CD4-positive, alpha-beta T cell (primary cell): ENCODE measurements around the gene RHBDF1. TPM values are rescaled to one million over a fixed set of nuclear protein-coding genes. Genes with fewer than 3 reads are reported as not detected.

Experiments
- ATAC-seq: fragments of 200-7000 bp; cut with Tn5 transposase; one replicate; pipeline ENCODE4 v1.10.0; 2022; ENCODE audit warnings: mild to moderate bottlenecking; ENCODE audit not compliant: poor library complexity
- CTCF ChIA-PET: fragments of 350-600 bp; sonication (Branson Sonifier 250); formaldehyde crosslinking; loops from one replicate; lab custom pipeline; 2021; ENCODE audit warnings: antibody characterized with exemption, inconsistent platforms; lab: Charles Lee
- POLR2A ChIA-PET: fragments of 350-600 bp; sonication (Branson Sonifier 250); formaldehyde crosslinking; loops from one replicate; lab custom pipeline; 2021; ENCODE audit warnings: antibody characterized with exemption, inconsistent platforms; lab: Charles Lee
- DNase-seq, 14 experiments: peaks; one replicate each; pipeline ENCODE4 v3.0.0-alpha.2; 2013 to 2020; ENCODE audit warnings: mixed read lengths in 2 of 14
- H3K27ac ChIP-seq, 2 donors: one replicate each; pipeline versions ENCODE4 v1.5.1 to v1.7.0; 2013; ENCODE audit warnings: low read length in 2 of 2, low read depth in 1 of 2, mild to moderate bottlenecking in 1 of 2
- H3K27me3 ChIP-seq, 2 experiments: 1 replicate in 1 of 2; 2 replicates in 1 of 2; pipeline versions ENCODE4 v1.6.1 to v1.7.0; 2013; ENCODE audit warnings: low read length in 2 of 2, control low read depth in 1 of 2, mild to moderate bottlenecking in 1 of 2, moderate library complexity in 1 of 2; ENCODE audit not compliant: insufficient read depth in 2 of 2, control insufficient read depth in 1 of 2
- H3K36me3 ChIP-seq: one replicate; pipeline ENCODE4 v1.6.1; 2013; ENCODE audit warnings: low read length, control low read depth; ENCODE audit not compliant: insufficient read depth
- H3K4me1 ChIP-seq: one replicate; pipeline ENCODE4 v1.6.1; 2013; ENCODE audit warnings: low read length, control low read depth; ENCODE audit not compliant: insufficient read depth
- H3K4me3 ChIP-seq: one replicate; pipeline ENCODE4 v1.5.1; 2013; ENCODE audit warnings: mild to moderate bottlenecking, low read length, moderate library complexity
- H3K9me3 ChIP-seq, 2 experiments: 1 replicate in 1 of 2; 2 replicates in 1 of 2; pipeline versions ENCODE4 v1.6.1 to v1.7.0; 2013; ENCODE audit warnings: low read length in 2 of 2, mild to moderate bottlenecking in 2 of 2, control low read depth in 1 of 2, moderate library complexity in 1 of 2; ENCODE audit not compliant: control insufficient read depth in 1 of 2, insufficient read depth in 1 of 2
- H3K27ac Mint-ChIP-seq: one replicate; pipeline ENCODE4 v1.8.0; 2020; ENCODE audit warnings: mixed read lengths
- H3K27me3 Mint-ChIP-seq: one replicate; pipeline ENCODE4 v1.8.0; 2021; ENCODE audit warnings: mixed read lengths
- H3K36me3 Mint-ChIP-seq: one replicate; pipeline ENCODE4 v1.8.0; 2021; ENCODE audit warnings: low read depth, mixed read lengths
- H3K4me1 Mint-ChIP-seq: one replicate; pipeline ENCODE4 v1.8.0; 2021; ENCODE audit warnings: low read depth, mixed read lengths
- H3K4me3 Mint-ChIP-seq: one replicate; pipeline ENCODE4 v1.8.0; 2020; ENCODE audit warnings: mild to moderate bottlenecking, mixed read lengths
- H3K9me3 Mint-ChIP-seq: one replicate; pipeline ENCODE4 v1.8.0; 2020; ENCODE audit warnings: mixed read lengths
- CTCF ChIP-seq: fragments of 200-600 bp; IDR thresholded peaks from one replicate; pipeline ENCODE4 v1.8.0; 2022; ENCODE audit warnings: antibody characterized with exemption, mild to moderate bottlenecking
- intact Hi-C, 2 experiments: fragments of 100-400 bp; cut with DNase I in 1 of 2; cut with micrococcal nuclease in 1 of 2; formaldehyde crosslinking; loops; one replicate each; pipeline versions ENCODE4 v1.15.1 to v1.9.0; 2023 to 2025; cut with DNase I, micrococcal nuclease
- total RNA-seq, 174 experiments: library from RNA in 2 of 174; stranded (reverse) in 2 of 174; gene quantifications; one replicate each; pipeline ENCODE4 v1.2.3 and lab custom pipeline; 2021 to 2026

Gene RHBDF1
- total RNA-seq, 2 experiments from 2014 or later: 0.33 to 0.34 TPM

GRCh38 chr16:119835-120491 lies 47.5 kb upstream of the RHBDF1 start:
- no peaks in the 10 kb centered on the region for H3K27me3 Mint-ChIP-seq
- Histone ChIP-seq H3K27ac (no peak overlapping the region), H3K36me3 (peaks cover 6% of the 10 kb centered on the region), H3K9me3 (no peaks in the 10 kb centered on the region), H3K4me3 (no peak overlapping the region), H3K27me3 (no peaks in the 10 kb centered on the region), H3K4me1 (peaks cover 5% of the 10 kb centered on the region)
- peaks cover 11% of the 10 kb centered on the region for H3K4me1 Mint-ChIP-seq
- peaks cover 46% of the 10 kb centered on the region for H3K36me3 Mint-ChIP-seq
- ATAC-seq: no peak
- DNase-seq: no peak
- ChIA-PET CTCF (no interaction called here), POLR2A (interaction anchor here (1.8 kb wide), 1 partner anchor 13 kb away, joined by 4 read pairs; no protein-coding TSS in a partner anchor)
- no peak overlapping the region for H3K27ac Mint-ChIP-seq
- intact Hi-C loops: no loop called here
- no peak for TF ChIP-seq CTCF
- no peaks in the 10 kb centered on the region for H3K9me3 Mint-ChIP-seq
- H3K4me3 Mint-ChIP-seq: no peak overlapping the region

- Histone ChIP-seq H3K36me3 (peaks cover 6% of the 10 kb centered on the region), H3K9me3 (no peaks in the 10 kb centered on the region), H3K4me3 (no peak overlapping the region), H3K27ac (no peak overlapping the region), H3K4me1 (peaks cover 5% of the 10 kb centered on the region), H3K27me3 (no peaks in the 10 kb centered on the region)
- Mint-ChIP-seq H3K36me3 (peaks cover 46% of the 10 kb centered on the region), H3K27ac (no peak overlapping the region), H3K27me3 (no peaks in the 10 kb centered on the region), H3K4me3 (no peak overlapping the region), H3K9me3 (no peaks in the 10 kb centered on the region), H3K4me1 (peaks cover 11% of the 10 kb centered on the region)
- TF ChIP-seq CTCF: no peak
- ChIA-PET CTCF (no interaction called here), POLR2A (interaction anchor here (1.8 kb wide), 1 partner anchor 12 kb away, joined by 4 read pairs; no protein-coding TSS in a partner anchor)
- ATAC-seq: no peak
- DNase-seq: no peak
- intact Hi-C loops: no loop called here
These were observed 46.9 kb upstream of the RHBDF1 start for GRCh38 chr16:119295-119694.

GRCh38 chr16:118857-119256 lies 46.4 kb upstream of the RHBDF1 start:
- H3K36me3 ChIP-seq: peaks cover 7% of the 10 kb centered on the region
- no peaks in the 10 kb centered on the region for H3K27me3 Mint-ChIP-seq
- H3K27ac ChIP-seq: no peak overlapping the region
- no peak overlapping the region for H3K4me3 Mint-ChIP-seq
- no peaks in the 10 kb centered on the region for H3K27me3 ChIP-seq
- ATAC-seq: no peak
- H3K36me3 Mint-ChIP-seq: peaks cover 46% of the 10 kb centered on the region
- intact Hi-C loops: loop anchor here (1.0 kb wide), 2 partner anchors 62 to 243 kb away; no protein-coding TSS in a partner anchor
- POLR2A ChIA-PET: interaction anchor here (1.8 kb wide), 1 partner anchor 12 kb away, joined by 4 read pairs; no protein-coding TSS in a partner anchor
- no peak for DNase-seq
- peaks cover 5% of the 10 kb centered on the region for H3K4me1 ChIP-seq
- no peak overlapping the region for H3K27ac Mint-ChIP-seq
- no peaks in the 10 kb centered on the region for H3K9me3 Mint-ChIP-seq
- peaks cover 11% of the 10 kb centered on the region for H3K4me1 Mint-ChIP-seq
- H3K9me3 ChIP-seq: no peaks in the 10 kb centered on the region
- no peak overlapping the region for H3K4me3 ChIP-seq
- CTCF ChIA-PET: interaction anchor here (0.9 to 3.6 kb wide), 2 partner anchors 12 to 63 kb away, joined by 3 to 11 read pairs; no protein-coding TSS in a partner anchor
- TF ChIP-seq CTCF: no peak
